AG10803 (cell line): ENCODE measurements around the gene PPOX.

Experiments used
- DNase-seq: peaks from one replicate; pipeline ENCODE4 v3.0.0; 2010; ENCODE audit warnings: low read depth
- H3K4me3 ChIP-seq: 2 replicates; pipeline ENCODE4 v1.5.1; 2011; ENCODE audit warnings: mild to moderate bottlenecking, low read length, control low read depth
- TF ChIP-seq, protein P1 (sequence below): conservative IDR thresholded peaks from 2 replicates; pipeline ENCODE4 v1.5.1; 2011; ENCODE audit warnings: mild to moderate bottlenecking, low read length, control low read depth, inconsistent platforms

Gene PPOX

DNA sequence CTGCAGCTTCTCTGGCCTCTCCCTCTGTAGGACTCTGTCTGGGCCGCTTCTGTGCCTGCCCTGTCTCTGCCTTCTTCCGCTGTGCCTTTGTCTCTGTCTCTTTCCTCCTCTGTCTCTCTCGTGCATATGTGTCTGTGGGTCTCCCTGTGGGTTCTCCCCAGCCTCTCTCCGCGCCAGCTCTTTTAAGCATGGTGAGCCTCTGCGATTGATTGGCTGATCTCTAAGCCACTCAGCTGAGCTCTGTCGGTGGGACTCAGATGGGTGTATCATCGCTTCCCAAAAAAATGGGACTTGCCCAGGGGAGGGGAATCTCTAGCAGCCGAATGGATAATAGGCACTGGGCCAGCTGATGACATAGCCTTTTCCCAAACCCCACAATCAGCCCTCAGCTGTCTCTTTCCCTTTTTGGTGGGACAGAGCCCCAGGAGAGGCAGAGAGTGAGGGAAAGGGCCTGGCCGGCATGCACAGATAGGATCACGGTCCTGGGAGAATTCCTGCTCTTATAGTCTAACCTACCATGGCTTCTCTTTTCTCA is 32.7 kb downstream of the PPOX start, which contains the start of gene ADAMTS4:
ADAMTS4 (minus strand) TSS at position 158 of the 535 bp plus-strand sequence. CDS start 427 bp downstream, outside the sequence.
- H3K4me3 ChIP-seq, result peak within 1 kb of the TSS; percentile 70
- TF ChIP-seq, protein P1, sequence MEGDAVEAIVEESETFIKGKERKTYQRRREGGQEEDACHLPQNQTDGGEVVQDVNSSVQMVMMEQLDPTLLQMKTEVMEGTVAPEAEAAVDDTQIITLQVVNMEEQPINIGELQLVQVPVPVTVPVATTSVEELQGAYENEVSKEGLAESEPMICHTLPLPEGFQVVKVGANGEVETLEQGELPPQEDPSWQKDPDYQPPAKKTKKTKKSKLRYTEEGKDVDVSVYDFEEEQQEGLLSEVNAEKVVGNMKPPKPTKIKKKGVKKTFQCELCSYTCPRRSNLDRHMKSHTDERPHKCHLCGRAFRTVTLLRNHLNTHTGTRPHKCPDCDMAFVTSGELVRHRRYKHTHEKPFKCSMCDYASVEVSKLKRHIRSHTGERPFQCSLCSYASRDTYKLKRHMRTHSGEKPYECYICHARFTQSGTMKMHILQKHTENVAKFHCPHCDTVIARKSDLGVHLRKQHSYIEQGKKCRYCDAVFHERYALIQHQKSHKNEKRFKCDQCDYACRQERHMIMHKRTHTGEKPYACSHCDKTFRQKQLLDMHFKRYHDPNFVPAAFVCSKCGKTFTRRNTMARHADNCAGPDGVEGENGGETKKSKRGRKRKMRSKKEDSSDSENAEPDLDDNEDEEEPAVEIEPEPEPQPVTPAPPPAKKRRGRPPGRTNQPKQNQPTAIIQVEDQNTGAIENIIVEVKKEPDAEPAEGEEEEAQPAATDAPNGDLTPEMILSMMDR, result no peak
- DNase-seq, result peak; percentile 90

DNA sequence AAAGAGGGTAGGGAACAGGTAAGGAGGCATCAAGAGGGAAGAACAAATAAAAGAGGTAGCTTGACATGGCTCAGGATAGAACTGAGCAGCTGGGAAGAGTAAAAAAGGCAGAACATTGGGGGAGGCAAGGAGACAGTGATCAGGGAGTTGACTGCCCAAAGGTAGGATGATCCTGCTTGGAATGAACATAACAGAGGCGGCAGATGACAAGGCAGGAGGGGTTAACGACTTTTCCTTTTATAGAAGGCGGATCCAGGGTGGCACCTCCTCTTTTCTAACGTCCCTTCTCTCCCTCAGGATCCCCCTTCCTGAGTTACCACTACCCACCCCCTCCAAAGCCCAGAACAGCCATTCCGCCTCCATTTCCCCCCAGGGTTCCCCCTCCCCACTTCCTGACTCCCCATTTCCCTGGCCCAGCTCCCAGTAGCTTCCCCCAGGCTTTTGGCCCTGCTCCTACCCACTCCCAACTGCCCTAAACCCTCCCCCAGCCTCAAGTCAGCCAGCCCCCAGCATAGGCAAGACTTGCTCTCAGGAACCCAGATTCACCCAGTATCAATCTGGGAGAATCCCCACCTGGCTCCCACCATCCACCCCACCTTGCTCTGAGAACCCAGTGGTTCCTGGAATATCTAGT is 33.4 kb downstream of the PPOX start:
- TF ChIP-seq, protein P1, result no peak
- H3K4me3 ChIP-seq, result peak overlapping the region; percentile 29; the same call in 1 of the 2 replicates
- no peak for DNase-seq

DNA sequence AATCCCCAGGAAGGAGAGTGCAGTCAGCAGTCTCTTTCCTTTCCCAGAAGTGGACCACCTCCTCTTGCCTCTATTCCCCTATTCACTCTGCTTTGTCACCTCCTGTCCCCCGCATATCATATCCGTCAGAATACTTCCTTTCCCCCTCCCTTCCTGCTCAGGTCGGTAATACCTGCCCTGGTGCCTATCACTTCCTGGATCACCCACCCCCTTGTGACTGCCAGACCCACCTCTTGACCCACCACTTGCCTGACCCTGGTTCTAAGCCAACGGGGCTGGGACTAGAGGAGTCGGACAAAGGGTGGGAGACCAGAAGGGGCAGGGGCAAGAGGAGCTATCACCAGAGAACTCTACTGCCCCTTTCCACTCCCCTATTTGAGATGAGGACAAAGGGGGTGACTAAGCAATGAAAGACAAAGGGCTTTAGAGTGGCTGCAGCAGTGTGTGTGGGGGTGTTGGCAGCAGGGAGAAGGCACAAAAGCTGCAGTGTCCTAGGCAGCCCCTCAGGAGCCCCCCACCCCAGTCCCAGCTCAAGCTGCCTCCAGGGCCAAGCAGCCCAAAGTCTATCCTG is 34.3 kb downstream of the PPOX start:
- TF ChIP-seq, protein P1, result no peak
- no peak for DNase-seq
- H3K4me3 ChIP-seq, result no peak overlapping the region

DNA sequence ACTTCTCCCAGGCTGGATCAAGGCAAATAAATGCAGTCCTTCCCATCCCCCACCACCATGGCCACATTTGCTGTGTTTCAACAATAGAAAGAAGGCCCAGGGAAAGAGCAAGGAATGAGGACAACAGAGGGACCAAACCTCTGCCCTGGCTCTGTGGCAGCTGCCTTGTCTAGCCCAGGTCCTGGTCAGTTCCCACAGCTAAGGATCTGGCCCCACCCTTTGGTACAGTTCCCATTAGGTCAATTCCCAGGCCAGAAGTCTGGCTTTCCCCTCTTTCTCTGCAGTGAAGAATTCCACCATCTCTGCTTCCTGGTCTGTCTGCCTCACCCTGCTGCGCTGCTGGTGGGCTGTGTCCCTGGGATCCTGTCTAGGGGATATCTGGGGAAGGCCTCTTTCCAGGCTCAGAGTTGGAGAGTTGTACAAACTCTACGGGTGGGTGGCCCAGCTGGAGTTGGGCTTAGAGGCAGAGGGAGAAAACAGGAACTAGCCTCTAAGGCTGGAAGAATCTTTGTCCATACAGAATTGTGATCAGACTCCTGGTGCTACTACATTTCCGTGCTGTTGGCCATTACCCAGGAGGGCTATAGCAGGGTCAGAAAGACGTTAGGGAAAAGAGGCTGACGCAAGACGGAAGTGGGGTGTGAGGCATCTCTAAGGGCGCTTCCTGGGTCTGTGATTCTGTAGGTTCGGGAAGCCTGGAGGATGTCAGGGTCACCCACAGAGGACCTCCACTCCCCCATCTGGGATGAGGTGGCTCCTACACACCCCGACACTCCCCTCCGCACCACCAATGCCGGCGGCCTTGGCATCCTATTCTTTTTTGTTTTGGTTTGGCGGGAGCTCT is 35.0 kb downstream of the PPOX start:
- TF ChIP-seq, protein P1, result no peak
- peak; percentile 85 for DNase-seq
- H3K4me3 ChIP-seq, result peak overlapping the region; percentile 63

DNA sequence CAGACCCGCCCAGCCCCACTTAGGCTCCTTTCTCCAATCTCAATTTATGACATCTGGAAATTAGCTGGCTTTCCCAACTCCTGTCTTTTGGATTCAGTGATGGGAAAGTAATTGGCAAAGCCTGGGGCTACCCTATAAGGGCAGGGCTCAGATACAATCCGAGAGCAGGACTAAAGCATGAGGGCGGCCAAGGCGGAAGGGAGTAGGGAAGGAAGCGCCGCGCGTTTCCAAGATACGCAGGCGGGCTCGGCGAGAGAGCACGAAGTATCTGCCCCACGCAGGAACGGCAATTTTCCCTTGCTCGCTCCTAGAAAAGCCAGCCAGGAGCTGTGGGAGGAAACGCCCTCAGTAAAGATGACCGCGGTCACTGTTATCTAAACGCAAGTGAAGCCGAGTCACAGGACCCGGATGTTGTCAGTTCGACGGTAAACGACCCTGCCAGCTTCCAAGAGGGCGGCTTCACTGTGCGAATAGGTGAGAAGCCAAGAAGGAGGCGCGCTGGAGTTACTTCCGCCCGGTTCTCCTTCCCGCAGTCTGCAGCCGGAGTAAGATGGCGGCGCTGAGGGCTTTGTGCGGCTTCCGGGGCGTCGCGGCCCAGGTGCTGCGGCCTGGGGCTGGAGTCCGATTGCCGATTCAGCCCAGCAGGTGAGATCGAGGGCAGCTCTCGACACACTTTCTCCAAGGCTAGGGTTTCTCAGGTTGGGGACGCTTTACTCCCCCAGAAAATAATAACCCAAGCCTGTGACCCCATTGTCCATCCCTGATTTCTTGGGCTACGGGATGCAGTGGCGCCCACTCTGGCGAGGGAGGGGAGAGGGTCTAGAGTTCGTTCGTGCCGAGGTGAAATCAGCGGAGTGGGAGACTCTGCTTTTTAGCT is 35.8 kb downstream of the PPOX start, which contains the start of gene NDUFS2:
NDUFS2 (plus strand) TSS at position 532 of the 877 bp plus-strand sequence; CDS start at position 551, 19 bp downstream.
- TF ChIP-seq, protein P1, result peak; percentile 33
- H3K4me3 ChIP-seq, result peak within 1 kb of the TSS; percentile 66
- peak; percentile 99 for DNase-seq

DNA sequence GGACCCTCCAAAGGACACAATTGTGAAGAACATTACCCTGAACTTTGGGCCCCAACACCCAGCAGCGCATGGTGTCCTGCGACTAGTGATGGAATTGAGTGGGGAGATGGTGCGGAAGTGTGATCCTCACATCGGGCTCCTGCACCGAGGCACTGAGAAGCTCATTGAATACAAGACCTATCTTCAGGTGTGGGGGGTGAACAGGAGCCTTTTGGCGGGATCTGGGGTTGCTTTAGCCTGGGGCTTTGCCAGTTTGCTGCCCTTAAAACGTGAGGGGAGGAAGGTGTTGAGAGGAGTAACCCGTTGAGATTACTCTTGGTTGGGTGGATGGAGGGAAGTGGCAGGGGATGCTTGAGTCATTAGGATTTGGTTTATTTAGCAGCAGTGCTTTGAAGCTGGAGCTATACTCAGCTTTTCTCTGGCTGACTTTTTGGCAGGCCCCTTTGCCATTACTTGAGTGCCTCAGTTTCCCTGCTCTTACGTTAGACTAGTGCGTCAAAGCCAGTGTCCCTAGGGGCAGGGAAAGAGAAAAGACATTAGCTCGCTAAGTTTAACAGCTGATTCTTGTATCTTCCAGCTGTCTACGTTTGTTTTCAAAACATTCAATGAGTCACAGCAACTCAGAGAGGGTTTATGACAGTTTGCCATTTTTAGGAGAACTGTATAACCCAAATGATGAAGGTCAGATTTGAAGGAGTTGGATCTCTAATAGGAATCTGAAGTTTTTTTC is 40.4 kb downstream of the PPOX start:
- TF ChIP-seq, protein P1, result no peak
- DNase-seq, result no peak
- H3K4me3 ChIP-seq, result no peak overlapping the region
